ENCODE results near the gene CTSE. TPM values are rescaled to one million over a fixed set of nuclear protein-coding genes. Genes with fewer than 3 reads are reported as not detected.

Gene CTSE
- total and polyA plus RNA-seq, 9 donors = 0.13 to 1.1 (median 0.80) TPM; not detected in 4

DNA sequence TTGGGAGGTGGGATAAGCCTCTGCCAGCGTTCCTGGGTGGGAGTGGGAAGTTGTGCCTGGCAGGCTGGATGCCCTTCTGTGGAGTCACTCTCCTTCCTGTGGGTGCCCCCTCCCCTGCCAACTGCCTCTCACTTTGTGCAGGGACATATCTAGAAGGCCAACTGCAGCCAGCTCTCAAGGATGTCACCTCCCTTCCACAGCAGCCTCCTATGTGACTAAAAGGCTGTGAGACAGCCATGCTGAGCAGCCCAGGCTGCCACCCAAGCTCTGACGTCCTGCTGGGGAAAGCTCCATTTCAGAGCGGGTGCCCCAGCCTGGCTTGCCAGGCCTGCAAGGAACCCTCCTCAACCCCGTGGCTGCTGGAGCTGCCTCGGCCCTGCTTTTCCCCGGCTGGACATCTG is 60.9 kb downstream of the CTSE start:
- Histone ChIP-seq H3K4me3 (no peak overlapping the region), H3K27ac (no peak overlapping the region), H3K4me1 (ENCODE audit: insufficient read depth) (peaks cover 5% of the 10 kb centered on the region), H3K27me3 (no peaks in the 10 kb centered on the region), H3K36me3 (no peaks in the 10 kb centered on the region), H3K9me3 (no peaks in the 10 kb centered on the region)
- 76 to 82% (median 77%) methylated on average over 6 of the region's 6 CpGs for WGBS, 3 donors
- DNase-seq = no peak
- intact Hi-C loops (cut with DNase I) = no loop called here
- TF ChIP-seq EP300 (IDR thresholded peaks at IDR 0.05) (no peak), POLR2A (IDR thresholded peaks at IDR 0.05) (no peak)
- TF ChIP-seq, protein P1, sequence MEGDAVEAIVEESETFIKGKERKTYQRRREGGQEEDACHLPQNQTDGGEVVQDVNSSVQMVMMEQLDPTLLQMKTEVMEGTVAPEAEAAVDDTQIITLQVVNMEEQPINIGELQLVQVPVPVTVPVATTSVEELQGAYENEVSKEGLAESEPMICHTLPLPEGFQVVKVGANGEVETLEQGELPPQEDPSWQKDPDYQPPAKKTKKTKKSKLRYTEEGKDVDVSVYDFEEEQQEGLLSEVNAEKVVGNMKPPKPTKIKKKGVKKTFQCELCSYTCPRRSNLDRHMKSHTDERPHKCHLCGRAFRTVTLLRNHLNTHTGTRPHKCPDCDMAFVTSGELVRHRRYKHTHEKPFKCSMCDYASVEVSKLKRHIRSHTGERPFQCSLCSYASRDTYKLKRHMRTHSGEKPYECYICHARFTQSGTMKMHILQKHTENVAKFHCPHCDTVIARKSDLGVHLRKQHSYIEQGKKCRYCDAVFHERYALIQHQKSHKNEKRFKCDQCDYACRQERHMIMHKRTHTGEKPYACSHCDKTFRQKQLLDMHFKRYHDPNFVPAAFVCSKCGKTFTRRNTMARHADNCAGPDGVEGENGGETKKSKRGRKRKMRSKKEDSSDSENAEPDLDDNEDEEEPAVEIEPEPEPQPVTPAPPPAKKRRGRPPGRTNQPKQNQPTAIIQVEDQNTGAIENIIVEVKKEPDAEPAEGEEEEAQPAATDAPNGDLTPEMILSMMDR (IDR thresholded peaks at IDR 0.05) = no peak

DNA sequence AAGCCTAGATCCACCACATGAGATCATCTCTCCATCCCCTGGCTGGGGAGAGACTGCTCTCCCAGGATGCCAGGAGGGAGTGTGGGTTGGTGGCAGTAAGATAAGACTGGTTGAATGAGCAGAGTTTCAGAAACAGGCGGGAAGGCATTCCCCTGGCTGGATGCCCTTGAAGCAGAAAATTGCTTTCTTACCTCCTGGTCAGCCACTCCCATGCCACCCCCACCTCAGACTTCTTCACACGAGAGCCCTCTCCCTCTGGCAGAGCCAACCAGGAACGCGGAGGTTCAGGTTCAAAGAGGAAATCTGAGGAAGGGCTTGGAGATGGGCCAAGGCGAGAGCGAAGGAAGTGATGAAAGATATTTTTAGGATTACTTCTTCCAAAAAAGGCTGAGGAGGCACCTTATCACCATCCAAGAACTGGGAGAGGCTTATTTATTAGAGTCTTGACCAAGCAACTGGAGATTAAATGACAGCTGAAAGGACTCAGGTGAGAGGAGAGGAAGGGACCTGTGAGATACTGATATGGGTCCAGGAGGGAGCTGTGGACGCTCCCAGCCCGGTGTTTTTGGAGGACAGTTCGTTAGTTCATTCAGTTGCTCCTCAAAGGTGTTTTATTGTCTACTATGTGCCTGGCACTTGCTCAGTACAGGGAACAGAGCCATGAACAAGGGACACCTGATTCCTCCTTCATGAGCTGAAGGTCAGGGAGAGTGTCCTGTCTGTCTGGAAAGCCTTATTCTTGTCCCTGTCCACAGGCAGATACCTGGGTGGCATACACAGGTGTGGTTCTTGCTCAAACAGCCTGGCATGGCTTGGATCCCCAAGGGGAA is 61.5 kb downstream of the CTSE start:
- Histone ChIP-seq H3K4me1 (ENCODE audit: insufficient read depth) (peaks cover 5% of the 10 kb centered on the region), H3K4me3 (no peak overlapping the region), H3K36me3 (no peaks in the 10 kb centered on the region), H3K27ac (no peak overlapping the region), H3K9me3 (no peaks in the 10 kb centered on the region), H3K27me3 (no peaks in the 10 kb centered on the region)
- TF ChIP-seq EP300 (IDR thresholded peaks at IDR 0.05) (no peak), POLR2A (IDR thresholded peaks at IDR 0.05) (no peak)
- TF ChIP-seq, protein P1 (IDR thresholded peaks at IDR 0.05) = no peak
- WGBS, 3 donors = 28 to 30% (median 29%) methylated on average over 9 of the region's 9 CpGs
- intact Hi-C loops (cut with DNase I) = no loop called here
- DNase-seq = no peak

DNA sequence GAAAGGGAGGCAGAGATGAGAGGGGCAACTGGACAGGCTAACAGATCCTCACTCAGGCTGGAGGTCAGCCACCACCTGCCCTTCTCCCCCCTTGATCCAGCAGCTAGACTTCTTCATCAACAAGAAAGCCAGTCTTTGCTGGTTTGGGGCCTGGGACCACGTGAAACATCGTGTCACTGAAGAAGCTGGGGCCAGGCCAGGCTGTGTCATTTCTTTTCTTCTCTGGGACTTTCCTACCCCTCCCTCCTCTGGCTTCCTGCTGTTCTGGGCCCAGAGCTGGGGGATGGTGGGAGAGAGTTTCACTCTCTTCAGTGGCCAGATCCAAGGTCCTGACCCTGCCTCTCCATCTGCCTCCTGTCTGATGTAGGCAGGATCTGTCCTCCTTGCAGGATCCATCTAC is 62.3 kb downstream of the CTSE start:
- TF ChIP-seq POLR2A (IDR thresholded peaks at IDR 0.05) (no peak), EP300 (IDR thresholded peaks at IDR 0.05) (no peak)
- TF ChIP-seq, protein P1 (IDR thresholded peaks at IDR 0.05) = no peak
- no peaks in the 10 kb centered on the region for H3K36me3 ChIP-seq
- WGBS, 3 donors = 45 to 68% (median 50%) methylated on average over 2 of the region's 2 CpGs
- H3K27ac ChIP-seq = no peak overlapping the region
- no peaks in the 10 kb centered on the region for H3K9me3 ChIP-seq
- no peak overlapping the region for H3K4me3 ChIP-seq
- DNase-seq = no peak
- peaks cover 5% of the 10 kb centered on the region for H3K4me1 ChIP-seq (ENCODE audit: insufficient read depth)
- H3K27me3 ChIP-seq = no peaks in the 10 kb centered on the region
- intact Hi-C loops (cut with DNase I) = no loop called here

DNA sequence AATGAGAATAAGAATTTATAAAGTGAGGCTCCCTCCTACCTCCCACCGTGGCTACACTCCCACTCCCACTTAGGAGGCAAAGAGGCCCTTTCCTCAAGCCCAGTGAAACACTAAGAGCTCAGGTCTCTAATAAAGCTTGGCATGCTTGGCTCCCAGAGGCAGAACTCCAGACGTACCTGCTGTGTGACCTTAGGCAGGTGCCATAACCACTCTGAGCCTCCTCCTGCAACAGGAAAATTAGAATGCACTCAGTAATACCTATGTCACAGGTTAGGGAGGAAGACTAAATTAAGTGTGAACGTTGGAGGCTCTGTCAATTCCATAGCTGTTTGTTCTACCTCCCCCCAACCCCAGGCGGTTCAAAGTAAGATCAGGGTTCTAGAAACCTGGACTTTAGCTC is 63.9 kb downstream of the CTSE start:
- TF ChIP-seq POLR2A (IDR thresholded peaks at IDR 0.05) = no peak
- TF ChIP-seq, protein P1 (IDR thresholded peaks at IDR 0.05) = no peak
- TF ChIP-seq EP300 (IDR thresholded peaks at IDR 0.05) = no peak
- no peaks in the 10 kb centered on the region for H3K27me3 ChIP-seq
- no peak overlapping the region for H3K4me3 ChIP-seq
- WGBS, 3 donors = 53 to 64% (median 55%) methylated on average over 4 of the region's 4 CpGs
- H3K4me1 ChIP-seq (ENCODE audit: insufficient read depth) = peaks cover 5% of the 10 kb centered on the region
- H3K9me3 ChIP-seq = no peaks in the 10 kb centered on the region
- no peak overlapping the region for H3K27ac ChIP-seq
- no peaks in the 10 kb centered on the region for H3K36me3 ChIP-seq
- no peak for DNase-seq
- intact Hi-C loops (cut with DNase I) = no loop called here

Other genes with a start within 250 kb of the CTSE start
- gene RAB29, start 248.4 kb downstream of the CTSE start, total RNA-seq = 10 to 100 TPM in 4 of 7 donors, 1 to 10 TPM in 3; 7.2 to 16.1 (median 10.1) TPM
- 10 to 100 TPM in 1 of 2 donors, 1 to 10 TPM in 1; 8.3 to 16.4 TPM for gene RAB29, start 248.4 kb downstream of the CTSE start, polyA plus RNA-seq
- 10 to 100 TPM; 12.5 to 45.0 (median 33.5) TPM for gene SLC41A1, start 210.7 kb downstream of the CTSE start, total RNA-seq
- 10 to 100 TPM; 17.8 to 75.9 TPM for gene SLC41A1, start 210.7 kb downstream of the CTSE start, polyA plus RNA-seq
- 1 to 10 TPM in 2 of 7 donors, under 1 TPM in 4, not detected in 1; 0.43 to 1.4 (median 0.74) TPM for gene PM20D1, start 173.8 kb downstream of the CTSE start, total RNA-seq
- 1 to 10 TPM in 1 of 2 donors, under 1 TPM in 1; 0.05 to 1.8 TPM for gene PM20D1, start 173.8 kb downstream of the CTSE start, polyA plus RNA-seq
- gene SLC26A9, start 80.4 kb downstream of the CTSE start, total RNA-seq = 1 to 10 TPM in 1 of 7 donors, under 1 TPM in 4, not detected in 2; 0.07 to 6.7 (median 0.13) TPM
- gene SLC26A9, start 80.4 kb downstream of the CTSE start, polyA plus RNA-seq = under 1 TPM in 1 of 2 donors, not detected in 1; 0.08 TPM
- gene RAB7B, start 20.5 kb downstream of the CTSE start, total RNA-seq = 1 to 10 TPM in 6 of 7 donors, under 1 TPM in 1; 0.12 to 5.2 (median 3.6) TPM
- gene RAB7B, start 20.5 kb downstream of the CTSE start, polyA plus RNA-seq = 10 to 100 TPM in 1 of 2 donors, 1 to 10 TPM in 1; 3.0 to 11.5 TPM
- 10 to 100 TPM in 1 of 7 donors, 1 to 10 TPM in 3, under 1 TPM in 2, not detected in 1; 0.15 to 13.3 (median 1.8) TPM for gene RHEX, start 29.3 kb upstream of the CTSE start, total RNA-seq
- gene RHEX, start 29.3 kb upstream of the CTSE start, polyA plus RNA-seq = 1 to 10 TPM in 1 of 2 donors, under 1 TPM in 1; 0.90 to 2.3 TPM
- gene AVPR1B, start 93.5 kb upstream of the CTSE start, total RNA-seq = not detected
- not detected for gene AVPR1B, start 93.5 kb upstream of the CTSE start, polyA plus RNA-seq
- 1 to 10 TPM in 4 of 7 donors, under 1 TPM in 3; 0.68 to 2.7 (median 2.0) TPM for gene FAM72A, start 178.9 kb upstream of the CTSE start, total RNA-seq
- 1 to 10 TPM; 1.3 to 1.5 TPM for gene FAM72A, start 178.9 kb upstream of the CTSE start, polyA plus RNA-seq
- gene SRGAP2, start 179.6 kb upstream of the CTSE start, total RNA-seq = 10 to 100 TPM; 38.7 to 67.6 (median 51.9) TPM
- gene SRGAP2, start 179.6 kb upstream of the CTSE start, polyA plus RNA-seq = 10 to 100 TPM; 22.9 to 32.3 TPM

Measured in ovary (tissue), 9 donors.